HL-60 (cell line): ENCODE results near the gene SPATA31D4.

Source experiments
- DNase-seq, 2 experiments: peaks; one replicate each; pipeline ENCODE4 v3.0.0-alpha.2; 2010 to 2020; ENCODE audit warnings: low read depth in 1 of 2, low spot score in 1 of 2
- H3K27ac ChIP-seq: fragments of 250-450 bp; sonication (Bioruptor Pico); replicated peaks from 2 replicates; pipeline ENCODE4 v1.5.1; 2020; ENCODE audit warnings: mild to moderate bottlenecking, moderate library complexity
- H3K27me3 ChIP-seq: fragments of 250-450 bp; sonication (Bioruptor Pico); 2 replicates; pipeline ENCODE4 v1.5.1; 2021; ENCODE audit warnings: mild to moderate bottlenecking, moderate library complexity; ENCODE audit not compliant: insufficient read depth, poor library complexity, severe bottlenecking
- H3K4me3 ChIP-seq: replicated peaks from 2 replicates; pipeline ENCODE4 v1.5.1; 2011; ENCODE audit warnings: mild to moderate bottlenecking, control low read depth, low read length; ENCODE audit not compliant: insufficient read depth
- CTCF ChIP-seq: IDR thresholded peaks from one replicate; pipeline ENCODE4 v1.5.1; 2011; ENCODE audit warnings: low read length, control low read depth, inconsistent platforms; ENCODE audit not compliant: insufficient read depth
- GABPA ChIP-seq: IDR thresholded peaks from 2 replicates; pipeline ENCODE4 v1.6.1; 2012; ENCODE audit warnings: low read depth
- POLR2AphosphoS5 ChIP-seq: IDR thresholded peaks from 2 replicates; pipeline ENCODE4 v1.6.1; 2012; ENCODE audit warnings: low read depth
- SPI1 ChIP-seq: IDR thresholded peaks from 2 replicates; pipeline ENCODE4 v1.6.1; 2012; ENCODE audit warnings: low read depth, mild to moderate bottlenecking, borderline replicate concordance
- TF ChIP-seq, protein P1 (sequence below): IDR thresholded peaks from 2 replicates; pipeline ENCODE4 v1.6.1; 2012; ENCODE audit warnings: low read depth; ENCODE audit not compliant: insufficient replicate concordance

Gene SPATA31D4

GRCh38 chr9:81969971-81970370 lies 41.7 kb downstream of the SPATA31D4 start:
- Histone ChIP-seq H3K27ac (no peak overlapping the region), H3K27me3 (no peaks in the 10 kb centered on the region), H3K4me3 (no peak overlapping the region)
- TF ChIP-seq CTCF (no peak), POLR2AphosphoS5 (no peak), SPI1 (no peak), GABPA (no peak)
- TF ChIP-seq, protein P1, sequence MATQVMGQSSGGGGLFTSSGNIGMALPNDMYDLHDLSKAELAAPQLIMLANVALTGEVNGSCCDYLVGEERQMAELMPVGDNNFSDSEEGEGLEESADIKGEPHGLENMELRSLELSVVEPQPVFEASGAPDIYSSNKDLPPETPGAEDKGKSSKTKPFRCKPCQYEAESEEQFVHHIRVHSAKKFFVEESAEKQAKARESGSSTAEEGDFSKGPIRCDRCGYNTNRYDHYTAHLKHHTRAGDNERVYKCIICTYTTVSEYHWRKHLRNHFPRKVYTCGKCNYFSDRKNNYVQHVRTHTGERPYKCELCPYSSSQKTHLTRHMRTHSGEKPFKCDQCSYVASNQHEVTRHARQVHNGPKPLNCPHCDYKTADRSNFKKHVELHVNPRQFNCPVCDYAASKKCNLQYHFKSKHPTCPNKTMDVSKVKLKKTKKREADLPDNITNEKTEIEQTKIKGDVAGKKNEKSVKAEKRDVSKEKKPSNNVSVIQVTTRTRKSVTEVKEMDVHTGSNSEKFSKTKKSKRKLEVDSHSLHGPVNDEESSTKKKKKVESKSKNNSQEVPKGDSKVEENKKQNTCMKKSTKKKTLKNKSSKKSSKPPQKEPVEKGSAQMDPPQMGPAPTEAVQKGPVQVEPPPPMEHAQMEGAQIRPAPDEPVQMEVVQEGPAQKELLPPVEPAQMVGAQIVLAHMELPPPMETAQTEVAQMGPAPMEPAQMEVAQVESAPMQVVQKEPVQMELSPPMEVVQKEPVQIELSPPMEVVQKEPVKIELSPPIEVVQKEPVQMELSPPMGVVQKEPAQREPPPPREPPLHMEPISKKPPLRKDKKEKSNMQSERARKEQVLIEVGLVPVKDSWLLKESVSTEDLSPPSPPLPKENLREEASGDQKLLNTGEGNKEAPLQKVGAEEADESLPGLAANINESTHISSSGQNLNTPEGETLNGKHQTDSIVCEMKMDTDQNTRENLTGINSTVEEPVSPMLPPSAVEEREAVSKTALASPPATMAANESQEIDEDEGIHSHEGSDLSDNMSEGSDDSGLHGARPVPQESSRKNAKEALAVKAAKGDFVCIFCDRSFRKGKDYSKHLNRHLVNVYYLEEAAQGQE, result no peak
- DNase-seq, result no peak

- H3K4me3 ChIP-seq, result no peak overlapping the region
- TF ChIP-seq, protein P1, result no peak
- no peak for TF ChIP-seq POLR2AphosphoS5
- TF ChIP-seq GABPA, result no peak
- TF ChIP-seq SPI1, result no peak
- TF ChIP-seq CTCF, result no peak
- DNase-seq, result no peak
- no peak overlapping the region for H3K27ac ChIP-seq
- H3K27me3 ChIP-seq, result no peaks in the 10 kb centered on the region
Measured at GRCh38 chr9:81971727-81972126, 43.5 kb downstream of the SPATA31D4 start.

DNA sequence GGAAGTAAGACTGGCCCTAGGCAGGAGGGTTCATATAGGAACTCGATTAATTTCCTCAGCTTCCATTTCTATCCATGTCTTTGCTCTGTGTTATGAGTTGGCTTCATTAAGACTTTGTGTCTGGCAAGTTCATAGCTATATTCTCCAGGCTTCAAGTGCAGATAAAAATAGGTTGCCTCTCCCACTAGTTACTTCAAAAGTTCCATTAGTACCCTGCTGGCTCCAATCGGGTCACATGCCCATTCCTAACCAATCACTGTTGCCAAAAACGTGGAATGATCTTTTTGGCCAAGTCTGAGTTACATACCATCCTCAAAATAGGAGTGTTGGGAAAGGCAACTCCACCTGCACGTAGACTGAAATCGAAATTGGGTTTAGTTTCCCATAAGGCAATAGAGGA lies 46.5 kb downstream of the SPATA31D4 start:
- DNase-seq, result no peak
- no peak for TF ChIP-seq SPI1
- TF ChIP-seq POLR2AphosphoS5, result no peak
- no peak for TF ChIP-seq GABPA
- TF ChIP-seq, protein P1, result no peak
- no peak for TF ChIP-seq CTCF
- Histone ChIP-seq H3K27ac (no peak overlapping the region), H3K27me3 (no peaks in the 10 kb centered on the region), H3K4me3 (no peak overlapping the region)
